ENCODE results near the gene NPAS3.

NPAS3 gene

DNA sequence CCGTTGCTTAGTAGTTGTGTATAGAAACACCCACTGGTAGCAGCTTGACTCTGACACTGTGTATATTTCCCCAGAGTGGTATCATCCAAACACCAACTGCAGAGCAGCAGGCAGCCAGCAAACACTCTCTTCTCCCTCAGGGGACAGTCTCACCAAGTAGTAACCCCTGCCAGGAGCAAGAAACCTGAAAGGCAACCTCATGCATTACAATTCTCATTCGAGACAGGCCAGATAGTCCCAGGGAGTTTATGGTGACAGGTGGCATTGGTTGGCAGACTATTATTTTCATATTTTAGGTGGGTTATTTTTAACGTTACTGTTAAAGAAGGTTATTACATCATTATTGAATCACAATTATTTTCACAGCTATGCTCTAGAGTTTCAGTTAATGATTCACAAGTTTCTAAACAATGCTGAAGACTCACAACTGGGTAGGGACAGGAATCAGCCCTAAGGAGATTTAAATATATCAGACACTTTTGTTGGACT lies 789.4 kb downstream of the NPAS3 start:
- in situ Hi-C loops (cut with MboI; ENCODE audit: low sequenced_read_pairs), result no loop called here

DNA sequence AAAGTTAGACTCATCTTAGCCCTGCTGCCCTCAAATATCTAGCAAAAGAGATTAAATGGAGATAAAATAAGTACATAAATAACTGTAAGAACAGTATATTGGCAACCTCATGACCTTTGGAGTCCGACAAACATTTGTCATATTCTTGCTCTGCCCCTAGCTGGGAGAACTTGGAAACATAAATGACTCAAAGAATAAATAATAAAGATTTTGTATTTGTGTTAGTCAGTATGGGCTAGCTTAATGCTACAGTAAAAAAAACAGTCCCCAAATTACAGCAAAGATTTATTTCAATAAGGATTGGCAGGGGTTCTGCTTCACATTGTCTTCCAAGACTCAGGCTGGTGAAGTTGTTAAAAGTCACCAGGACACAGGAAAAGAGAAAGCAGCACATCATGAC lies 791.5 kb downstream of the NPAS3 start:
- in situ Hi-C loops (cut with MboI; ENCODE audit: low sequenced_read_pairs), result no loop called here

GRCh38 chr14:33732175-33732574 lies 793.5 kb downstream of the NPAS3 start:
- in situ Hi-C loops (cut with MboI; ENCODE audit: low sequenced_read_pairs), result no loop called here

DNA sequence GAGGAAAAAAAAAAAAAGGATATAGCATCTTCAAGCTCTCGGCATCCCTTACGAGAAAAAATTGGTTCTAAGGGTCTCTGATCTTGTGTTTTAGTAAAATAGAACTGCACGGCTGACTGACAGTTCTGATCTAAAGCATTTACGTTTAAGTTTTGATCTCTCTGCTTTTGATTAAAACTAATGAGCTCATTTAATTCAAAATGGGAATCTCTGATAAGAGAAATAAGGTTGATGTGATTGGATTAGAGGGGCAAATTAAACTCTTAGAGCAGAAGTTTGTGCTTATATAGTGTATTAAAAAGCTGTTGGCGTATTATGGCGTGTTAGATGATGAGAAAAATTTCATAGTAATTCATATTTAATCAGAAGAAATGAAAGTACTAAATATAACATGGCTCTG lies 794.6 kb downstream of the NPAS3 start:
- in situ Hi-C loops (cut with MboI; ENCODE audit: low sequenced_read_pairs), result no loop called here

GRCh38 chr14:33733721-33734120 lies 795.0 kb downstream of the NPAS3 start:
- in situ Hi-C loops (cut with MboI; ENCODE audit: low sequenced_read_pairs), result no loop called here

- in situ Hi-C loops (cut with MboI; ENCODE audit: low sequenced_read_pairs), result no loop called here
Observed at GRCh38 chr14:33734387-33734786, 795.7 kb downstream of the NPAS3 start.

DNA sequence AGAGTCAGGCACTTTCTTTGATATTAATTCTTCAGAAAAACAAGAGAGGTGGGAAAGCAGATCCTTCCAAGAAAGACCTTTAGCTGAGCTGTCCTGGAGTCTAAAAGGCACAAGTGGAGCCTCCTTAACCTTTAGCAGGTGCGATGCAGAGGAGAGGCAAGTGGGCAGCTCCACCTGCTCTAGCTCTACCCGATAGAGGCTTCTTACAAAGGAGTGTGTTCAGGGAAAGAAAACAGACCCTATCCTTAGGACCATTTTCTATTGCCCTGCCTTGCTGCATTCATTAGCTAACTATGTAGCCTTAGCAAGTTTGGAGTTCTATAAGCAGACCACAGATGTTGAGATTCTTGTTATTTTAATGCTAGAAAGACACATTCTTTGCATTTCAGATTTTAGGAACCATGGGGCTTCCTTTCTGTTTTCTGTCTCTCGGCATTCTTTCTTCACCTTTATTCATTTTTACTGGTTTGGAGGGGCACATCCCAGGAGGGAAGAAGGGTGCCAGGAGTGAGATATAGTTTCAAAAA lies 797.7 kb downstream of the NPAS3 start:
- in situ Hi-C loops (cut with MboI; ENCODE audit: low sequenced_read_pairs), result no loop called here

DNA sequence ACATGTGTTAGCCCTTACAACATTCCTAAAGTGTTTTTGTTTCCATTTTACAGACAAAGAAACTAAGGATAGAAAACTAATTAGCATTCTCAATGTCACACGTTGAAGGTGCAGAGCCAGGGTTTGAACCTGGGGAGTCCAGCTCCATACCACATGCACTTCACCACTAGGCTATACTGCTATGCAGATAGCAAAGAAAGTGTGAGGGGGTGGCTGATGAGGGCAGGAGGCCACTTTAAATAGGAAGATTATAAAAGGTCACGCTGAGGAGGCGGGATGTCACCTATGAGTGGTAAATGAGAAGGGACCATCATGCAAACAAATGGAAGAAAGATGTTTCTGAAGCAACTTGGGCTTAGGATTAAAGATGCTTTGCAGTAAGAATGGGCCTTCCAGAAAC lies 798.3 kb downstream of the NPAS3 start:
- in situ Hi-C loops (cut with MboI; ENCODE audit: low sequenced_read_pairs), result no loop called here

- in situ Hi-C loops (cut with MboI; ENCODE audit: low sequenced_read_pairs), result no loop called here
Observed at GRCh38 chr14:33737446-33737845, 798.8 kb downstream of the NPAS3 start.

- in situ Hi-C loops (cut with MboI; ENCODE audit: low sequenced_read_pairs), result no loop called here
Observed at GRCh38 chr14:33738029-33738428, 799.4 kb downstream of the NPAS3 start.

DNA sequence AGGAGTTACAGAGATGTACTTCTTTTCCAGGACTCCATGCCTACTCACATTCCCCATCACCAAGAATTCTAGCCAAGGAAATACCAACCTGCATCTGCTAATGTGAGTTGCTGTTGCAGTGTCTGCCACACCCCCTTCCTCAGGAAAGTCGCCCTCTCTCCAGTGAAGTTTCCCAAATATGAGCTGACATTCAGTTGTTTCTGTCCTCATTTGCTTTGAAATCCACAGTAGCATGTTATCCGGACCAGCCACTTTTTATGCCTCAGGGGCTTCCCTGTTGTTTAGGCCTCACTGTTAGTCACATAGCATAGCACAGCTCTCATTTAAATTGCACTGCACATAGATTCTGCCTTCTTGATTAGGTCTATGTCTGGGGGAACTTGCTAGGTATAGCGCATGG lies 799.8 kb downstream of the NPAS3 start:
- in situ Hi-C loops (cut with MboI; ENCODE audit: low sequenced_read_pairs), result no loop called here

DNA sequence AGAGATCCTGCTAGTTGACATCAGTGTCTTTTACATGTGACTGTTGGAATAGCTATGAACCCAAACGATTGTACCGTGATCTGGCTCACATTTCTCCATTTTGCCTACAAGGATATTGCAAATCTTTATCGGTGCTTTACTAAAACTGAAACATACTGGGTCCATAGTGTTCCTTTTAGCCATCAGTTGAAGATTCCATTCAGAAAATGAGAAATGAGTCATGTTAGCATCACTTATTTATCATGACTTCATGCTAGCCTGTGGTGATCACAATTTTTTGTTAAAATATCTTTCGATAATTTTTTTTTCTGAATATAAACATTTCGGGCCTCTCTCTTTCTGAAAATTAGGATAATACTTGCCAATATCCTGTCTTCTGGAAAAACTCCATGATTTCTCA lies 801.9 kb downstream of the NPAS3 start:
- in situ Hi-C loops (cut with MboI; ENCODE audit: low sequenced_read_pairs), result no loop called here

GRCh38 chr14:33742166-33742565 lies 803.5 kb downstream of the NPAS3 start:
- in situ Hi-C loops (cut with MboI; ENCODE audit: low sequenced_read_pairs), result no loop called here

GRCh38 chr14:33745163-33745562 lies 806.5 kb downstream of the NPAS3 start:
- in situ Hi-C loops (cut with MboI; ENCODE audit: low sequenced_read_pairs), result no loop called here

DNA sequence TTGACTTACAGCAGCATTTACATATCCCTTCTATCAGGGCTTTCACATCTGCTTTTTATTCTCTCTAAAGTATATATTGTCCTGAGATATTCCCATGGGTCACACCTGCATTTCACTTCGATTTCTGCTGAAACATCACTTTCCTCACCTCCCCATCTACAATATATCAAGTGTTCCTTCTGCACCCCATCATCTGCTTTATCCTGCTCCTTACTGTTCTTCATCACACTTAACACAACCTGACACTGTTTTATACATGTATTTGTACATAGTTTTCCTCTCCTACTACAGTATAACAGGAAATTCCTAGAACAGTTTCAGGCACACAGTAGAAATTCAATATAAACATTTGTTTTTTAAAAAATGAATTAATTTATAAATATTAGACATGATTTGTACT lies 809.1 kb downstream of the NPAS3 start:
- in situ Hi-C loops (cut with MboI; ENCODE audit: low sequenced_read_pairs), result no loop called here

GRCh38 chr14:33754261-33754660 lies 815.6 kb downstream of the NPAS3 start:
- in situ Hi-C loops (cut with MboI; ENCODE audit: low sequenced_read_pairs), result no loop called here

DNA sequence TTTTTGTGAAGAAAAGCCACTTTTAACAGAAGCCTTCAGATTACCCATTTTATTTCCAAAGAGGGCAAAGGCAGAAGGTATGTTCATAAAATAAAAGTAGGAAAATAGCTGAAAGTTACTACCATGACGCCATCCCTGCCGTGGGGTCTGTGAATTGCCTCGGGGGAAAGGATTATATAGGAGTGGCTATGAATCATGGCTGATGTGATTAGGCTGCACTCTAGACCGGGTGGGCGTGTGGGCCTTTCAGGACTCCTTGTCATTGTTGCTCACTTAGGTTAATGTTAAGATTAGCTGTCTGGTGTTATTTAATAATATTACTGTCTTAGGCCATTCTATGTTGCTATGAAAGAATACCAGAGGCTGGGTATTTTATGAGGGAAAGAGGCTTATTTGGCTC lies 816.7 kb downstream of the NPAS3 start:
- in situ Hi-C loops (cut with MboI; ENCODE audit: low sequenced_read_pairs), result no loop called here

- in situ Hi-C loops (cut with MboI; ENCODE audit: low sequenced_read_pairs), result no loop called here
Observed at GRCh38 chr14:33756833-33757232, 818.2 kb downstream of the NPAS3 start.

DNA sequence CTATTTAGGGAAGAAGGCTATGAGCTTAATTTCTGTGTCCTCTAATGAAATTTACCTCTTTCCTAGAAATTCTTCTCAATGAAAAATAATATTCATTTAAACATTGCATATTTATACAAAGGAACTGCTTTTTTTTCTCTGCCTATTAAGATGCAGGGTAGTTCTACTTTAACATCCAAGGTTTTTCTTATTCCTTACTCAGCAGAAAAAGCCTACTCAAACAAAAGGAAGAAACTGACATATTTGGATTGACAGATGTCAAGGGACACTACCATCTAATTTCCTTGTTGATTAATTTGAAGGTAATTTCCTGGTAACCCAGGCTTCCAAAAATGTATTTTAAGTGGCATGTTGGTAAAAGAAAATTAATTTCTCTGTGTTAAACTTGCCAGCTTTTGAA lies 819.9 kb downstream of the NPAS3 start:
- in situ Hi-C loops (cut with MboI; ENCODE audit: low sequenced_read_pairs), result no loop called here

DNA sequence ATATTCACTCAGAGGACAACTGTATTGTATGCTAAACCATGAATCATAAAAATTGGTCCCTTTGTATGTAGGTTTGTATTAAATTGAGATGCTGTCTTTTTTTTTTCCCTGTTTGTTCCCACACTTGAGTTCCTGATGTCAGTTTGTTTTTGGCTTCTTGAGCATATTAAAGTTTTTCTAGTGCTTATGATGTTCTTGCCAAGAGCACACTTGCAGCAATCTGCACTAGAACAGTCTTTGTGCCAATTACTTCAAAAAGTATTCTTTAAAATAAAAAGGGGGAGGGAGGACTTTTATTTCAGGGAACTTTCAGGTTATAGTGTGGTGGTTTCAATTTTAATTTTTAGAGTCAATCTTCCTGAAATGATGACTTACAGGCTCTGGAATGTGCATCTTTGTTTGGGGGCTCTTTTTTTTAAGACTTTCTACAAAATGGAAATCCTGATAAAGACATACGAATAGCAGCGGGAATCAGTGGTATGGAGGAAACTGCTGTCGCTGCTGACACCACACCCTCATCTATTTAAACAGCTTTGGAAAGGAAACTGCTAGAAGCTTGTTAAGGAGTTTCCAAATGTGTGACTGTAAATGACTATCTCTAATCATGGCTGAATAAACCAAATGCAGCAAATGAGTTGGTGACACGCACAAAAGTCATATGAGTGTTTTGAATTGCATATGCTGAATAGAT lies 823.6 kb downstream of the NPAS3 start:
- in situ Hi-C loops (cut with MboI; ENCODE audit: low sequenced_read_pairs), result no loop called here

- in situ Hi-C loops (cut with MboI; ENCODE audit: low sequenced_read_pairs), result no loop called here
Observed at GRCh38 chr14:33764876-33765650, 826.4 kb downstream of the NPAS3 start.
